Epithelial cell of esophagus (primary cell): ENCODE results near the gene MFAP3L.

Experiments used
- DNase-seq: peaks from one replicate; pipeline ENCODE4 v3.0.0; 2010; ENCODE audit warnings: low read depth
- H3K4me3 ChIP-seq: 2 replicates; pipeline ENCODE4 v1.5.1; 2011; ENCODE audit warnings: mild to moderate bottlenecking, low read length, control low read depth
- TF ChIP-seq, protein P1 (sequence below): IDR thresholded peaks from 2 replicates; pipeline ENCODE4 v1.5.1; 2011; ENCODE audit warnings: low read depth, mild to moderate bottlenecking, low read length, control low read depth, inconsistent platforms; ENCODE audit not compliant: insufficient read depth; ENCODE audit errors: missing control alignments

MFAP3L gene

DNA sequence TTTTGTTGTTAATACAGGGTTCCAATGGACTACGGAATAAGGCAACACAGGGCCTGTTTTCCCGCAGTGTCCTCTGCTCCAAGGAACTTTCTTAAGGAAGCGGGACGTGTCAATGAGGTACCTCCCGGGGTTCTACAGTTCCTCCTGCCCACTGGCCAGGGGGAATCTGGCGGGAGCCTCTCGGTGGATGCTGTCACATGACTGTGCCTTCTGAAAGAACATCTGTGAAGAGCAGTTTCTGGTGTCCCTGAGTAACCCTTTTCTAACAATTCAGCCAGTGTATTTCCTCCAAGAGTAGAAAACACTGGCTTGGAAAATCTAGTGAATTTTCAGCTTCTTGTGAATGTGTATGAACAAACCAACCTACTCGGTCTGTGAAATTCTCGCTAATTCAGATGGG is 32.7 kb downstream of the MFAP3L start:
- TF ChIP-seq, protein P1, sequence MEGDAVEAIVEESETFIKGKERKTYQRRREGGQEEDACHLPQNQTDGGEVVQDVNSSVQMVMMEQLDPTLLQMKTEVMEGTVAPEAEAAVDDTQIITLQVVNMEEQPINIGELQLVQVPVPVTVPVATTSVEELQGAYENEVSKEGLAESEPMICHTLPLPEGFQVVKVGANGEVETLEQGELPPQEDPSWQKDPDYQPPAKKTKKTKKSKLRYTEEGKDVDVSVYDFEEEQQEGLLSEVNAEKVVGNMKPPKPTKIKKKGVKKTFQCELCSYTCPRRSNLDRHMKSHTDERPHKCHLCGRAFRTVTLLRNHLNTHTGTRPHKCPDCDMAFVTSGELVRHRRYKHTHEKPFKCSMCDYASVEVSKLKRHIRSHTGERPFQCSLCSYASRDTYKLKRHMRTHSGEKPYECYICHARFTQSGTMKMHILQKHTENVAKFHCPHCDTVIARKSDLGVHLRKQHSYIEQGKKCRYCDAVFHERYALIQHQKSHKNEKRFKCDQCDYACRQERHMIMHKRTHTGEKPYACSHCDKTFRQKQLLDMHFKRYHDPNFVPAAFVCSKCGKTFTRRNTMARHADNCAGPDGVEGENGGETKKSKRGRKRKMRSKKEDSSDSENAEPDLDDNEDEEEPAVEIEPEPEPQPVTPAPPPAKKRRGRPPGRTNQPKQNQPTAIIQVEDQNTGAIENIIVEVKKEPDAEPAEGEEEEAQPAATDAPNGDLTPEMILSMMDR = no peak
- DNase-seq = no peak
- H3K4me3 ChIP-seq = no peak overlapping the region

DNA sequence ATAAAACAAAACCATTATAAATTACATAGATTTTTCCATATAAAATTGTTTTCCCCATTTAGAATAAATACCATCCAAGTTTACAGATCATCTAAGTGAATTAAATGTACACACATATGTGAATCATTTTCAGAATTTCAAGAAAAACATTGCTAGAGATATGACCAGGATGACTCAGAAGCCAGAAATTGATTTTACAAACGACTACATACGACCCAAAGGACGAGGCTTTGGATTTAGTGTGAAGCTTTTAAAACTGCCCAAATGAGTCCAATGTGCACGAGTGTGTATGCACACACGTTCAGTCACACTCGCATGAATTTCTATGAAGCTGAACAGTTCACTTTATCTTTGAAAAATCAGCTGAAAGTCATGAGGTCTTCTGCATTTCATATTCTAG is 37.9 kb downstream of the MFAP3L start:
- no peak overlapping the region for H3K4me3 ChIP-seq
- TF ChIP-seq, protein P1 = no peak
- DNase-seq = no peak

DNA sequence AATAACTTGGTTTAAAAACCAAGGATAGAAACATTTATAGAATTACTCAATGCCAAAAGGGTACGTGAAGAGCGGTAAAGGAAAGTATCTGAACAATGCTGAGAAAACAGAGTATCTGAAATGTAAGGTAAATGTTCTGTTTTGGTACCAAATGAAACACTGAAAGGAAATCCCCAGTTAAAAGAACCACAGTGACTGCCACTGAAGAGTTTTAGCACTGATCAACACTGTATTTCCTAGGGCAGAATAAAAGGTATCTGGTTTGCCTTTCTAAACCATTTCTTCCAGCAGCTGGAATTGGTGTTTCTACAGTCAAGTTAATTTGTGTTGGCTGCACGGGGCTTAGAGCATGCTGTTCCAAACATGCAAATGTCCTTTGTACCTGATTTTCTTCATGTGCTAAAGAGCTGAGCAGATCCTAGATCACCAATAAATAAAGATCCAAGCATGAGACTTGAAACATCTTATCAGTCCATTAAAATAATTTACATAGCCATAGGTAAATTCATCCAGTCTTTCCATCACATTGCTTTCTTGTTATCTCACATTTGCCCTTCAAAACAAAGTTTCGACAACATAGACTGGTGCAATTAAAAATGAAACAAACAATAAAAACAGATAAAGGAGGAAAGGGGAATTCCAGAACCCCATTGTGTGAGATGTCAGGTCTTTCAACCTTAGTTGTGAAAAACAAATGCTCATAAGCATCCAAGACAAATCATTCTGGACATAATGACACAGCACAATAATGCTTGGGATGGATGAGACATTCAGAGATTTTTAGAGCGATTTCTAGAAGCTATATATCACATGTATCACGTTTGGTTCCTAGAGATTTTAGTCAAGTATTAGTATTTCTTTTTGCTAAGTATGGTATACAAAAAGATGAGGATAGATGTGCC is 38.6 kb downstream of the MFAP3L start:
- TF ChIP-seq, protein P1 = no peak
- no peak overlapping the region for H3K4me3 ChIP-seq
- DNase-seq = no peak

DNA sequence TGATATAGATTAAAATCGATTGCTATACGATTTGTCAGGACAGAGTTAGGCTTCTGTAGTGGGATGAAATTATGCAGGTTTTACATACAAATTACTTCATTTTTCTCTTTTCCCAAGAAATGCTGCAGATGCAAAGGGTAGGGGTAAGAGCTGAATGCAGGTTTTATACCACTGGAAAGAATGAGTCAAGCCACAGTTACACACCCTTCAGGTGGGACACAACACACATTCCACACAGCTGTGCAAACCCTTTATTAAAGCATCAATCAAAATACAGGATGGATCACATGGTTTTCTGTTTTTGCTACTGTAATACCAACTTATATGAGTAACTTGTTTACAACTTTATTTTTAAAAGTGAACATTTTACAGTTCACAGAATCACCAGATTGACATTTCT is 39.8 kb downstream of the MFAP3L start:
- peak; percentile 10 for DNase-seq

DNA sequence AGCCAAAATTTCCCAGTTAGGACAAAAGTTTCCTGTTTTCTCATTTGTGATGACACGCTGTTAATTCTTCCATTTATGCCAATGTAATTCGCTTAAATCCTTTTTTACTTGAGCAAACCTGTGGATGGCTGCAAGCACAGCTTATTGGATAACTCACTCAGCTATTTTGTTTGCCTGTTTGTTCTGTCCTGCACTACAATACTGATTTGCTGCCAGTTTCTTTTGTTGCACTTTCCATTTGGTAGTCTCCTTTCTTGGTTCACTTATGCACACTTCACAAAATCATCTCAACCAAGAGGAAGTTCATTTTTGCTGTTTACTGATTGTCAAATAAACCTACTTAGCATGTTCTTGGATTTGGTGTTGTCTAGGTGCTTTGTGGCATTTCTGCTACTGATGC is 40.3 kb downstream of the MFAP3L start:
- TF ChIP-seq, protein P1 = no peak
- H3K4me3 ChIP-seq = no peak overlapping the region
- no peak for DNase-seq

More for the DNA sequence above, 39.8 kb downstream of the MFAP3L start:
- no peak overlapping the region for H3K4me3 ChIP-seq
- TF ChIP-seq, protein P1 = no peak

DNA sequence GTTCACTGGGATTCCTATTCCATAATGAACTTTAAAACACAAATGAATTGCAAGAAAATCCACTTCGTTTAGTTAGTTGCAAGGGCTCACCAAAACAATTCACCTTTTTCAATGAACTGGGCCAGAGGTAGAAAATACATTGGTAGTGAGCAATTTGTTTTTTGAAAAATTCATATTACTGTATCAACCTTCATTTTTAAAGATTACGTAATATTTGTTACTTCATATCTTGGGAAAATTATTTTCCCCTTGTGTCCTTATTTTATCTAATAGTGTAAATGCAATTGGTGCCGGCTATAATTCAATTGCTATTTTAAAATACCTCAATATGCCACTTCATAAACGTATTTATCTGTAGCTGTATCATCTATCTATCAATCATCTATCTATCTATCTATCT is 41.5 kb downstream of the MFAP3L start:
- H3K4me3 ChIP-seq = no peak overlapping the region
- TF ChIP-seq, protein P1 = no peak
- no peak for DNase-seq

DNA sequence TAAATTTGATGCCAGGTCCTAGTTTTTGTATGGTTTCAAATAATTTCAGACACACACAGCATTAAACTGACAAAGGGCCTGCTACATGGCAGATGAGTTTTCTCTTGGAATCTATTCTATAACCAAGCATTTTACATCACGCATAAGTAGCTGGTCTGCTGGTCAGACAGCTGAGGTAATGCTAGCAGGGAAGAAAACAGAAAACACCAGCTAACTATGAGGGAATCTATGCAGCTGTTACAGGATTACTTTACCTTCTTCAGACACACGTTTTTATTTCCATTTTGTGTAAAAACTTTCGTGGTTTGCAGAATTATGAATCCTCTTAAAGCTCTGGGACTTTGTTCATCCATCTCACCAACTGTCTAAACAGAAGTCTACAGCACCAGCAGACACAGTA is 42.0 kb downstream of the MFAP3L start:
- no peak overlapping the region for H3K4me3 ChIP-seq
- TF ChIP-seq, protein P1 = no peak
- DNase-seq = no peak
